Measurements from ENCODE around the gene GALNT2. TPM values are rescaled to one million over a fixed set of nuclear protein-coding genes. Genes with fewer than 3 reads are reported as not detected.

Gene GALNT2
- polyA plus RNA-seq, 3 donors: 19.6 to 25.6 (median 23.4) TPM

DNA sequence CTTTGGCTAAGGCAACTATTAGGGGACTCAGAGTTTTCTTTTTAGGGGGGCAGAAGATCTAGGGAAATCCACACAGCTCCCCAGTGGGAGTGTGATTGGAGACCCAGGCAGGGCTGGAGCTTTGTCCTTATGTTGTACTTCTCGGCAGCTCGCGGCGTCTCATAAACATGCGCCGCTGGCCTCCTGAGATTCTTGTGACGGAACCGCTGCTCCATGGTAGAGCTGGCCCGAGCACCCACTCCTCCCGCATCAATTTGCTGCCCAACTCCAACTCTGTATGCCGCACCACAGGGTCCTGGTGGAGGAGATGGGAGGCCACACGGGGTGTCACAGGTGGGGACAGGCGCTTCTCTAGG lies 143.9 kb downstream of the GALNT2 start:
- Histone ChIP-seq H3K27ac (ENCODE audit: low read depth in 1 of 2, low read length in 2 of 2) (peak overlapping the region in 1 of 2 donors; percentile 24), H3K4me2 (replicated peaks; ENCODE audit: extremely low read depth, low read length, poor library complexity, severe bottlenecking) (no peak overlapping the region), H3K9me3 (replicated peaks in 1 of 2; ENCODE audit: control insufficient read depth in 1 of 2, insufficient read depth in 1 of 2, low read length in 2 of 2) (no peaks in the 10 kb centered on the region), H3K9ac (ENCODE audit: insufficient read depth, low read length, poor library complexity, severe bottlenecking) (no peak overlapping the region), H3K27me3 (ENCODE audit: control insufficient read depth in 2 of 2, insufficient read depth in 2 of 2, low read length in 2 of 2) (no peaks in the 10 kb centered on the region), H3K79me2 (ENCODE audit: insufficient read depth, low read length) (peaks cover 43% of the 10 kb centered on the region), H4K20me1 (ENCODE audit: insufficient read depth, low read length) (peaks cover 4% of the 10 kb centered on the region), H3K4me1 (ENCODE audit: control insufficient read depth in 1 of 2, insufficient read depth in 2 of 2, low read length in 2 of 2) (peaks cover 17 to 25% of the 10 kb centered on the region in 2 donors), H3K4me3 (replicated peaks in 1 of 3; ENCODE audit: low read depth in 2 of 3, low read length in 3 of 3) (no peak overlapping the region), H3K36me3 (replicated peaks in 1 of 2; ENCODE audit: control insufficient read depth in 1 of 2, insufficient read depth in 2 of 2, low read length in 2 of 2) (peaks cover 0 to 24% of the 10 kb centered on the region in 2 donors), H2AFZ (ENCODE audit: insufficient read depth, low read depth, low read length, poor library complexity, severe bottlenecking) (no peak overlapping the region)
- WGBS (ENCODE audit: insufficient coverage): 100% methylated on average over 5 of the region's 13 CpGs
- TF ChIP-seq, protein P1, sequence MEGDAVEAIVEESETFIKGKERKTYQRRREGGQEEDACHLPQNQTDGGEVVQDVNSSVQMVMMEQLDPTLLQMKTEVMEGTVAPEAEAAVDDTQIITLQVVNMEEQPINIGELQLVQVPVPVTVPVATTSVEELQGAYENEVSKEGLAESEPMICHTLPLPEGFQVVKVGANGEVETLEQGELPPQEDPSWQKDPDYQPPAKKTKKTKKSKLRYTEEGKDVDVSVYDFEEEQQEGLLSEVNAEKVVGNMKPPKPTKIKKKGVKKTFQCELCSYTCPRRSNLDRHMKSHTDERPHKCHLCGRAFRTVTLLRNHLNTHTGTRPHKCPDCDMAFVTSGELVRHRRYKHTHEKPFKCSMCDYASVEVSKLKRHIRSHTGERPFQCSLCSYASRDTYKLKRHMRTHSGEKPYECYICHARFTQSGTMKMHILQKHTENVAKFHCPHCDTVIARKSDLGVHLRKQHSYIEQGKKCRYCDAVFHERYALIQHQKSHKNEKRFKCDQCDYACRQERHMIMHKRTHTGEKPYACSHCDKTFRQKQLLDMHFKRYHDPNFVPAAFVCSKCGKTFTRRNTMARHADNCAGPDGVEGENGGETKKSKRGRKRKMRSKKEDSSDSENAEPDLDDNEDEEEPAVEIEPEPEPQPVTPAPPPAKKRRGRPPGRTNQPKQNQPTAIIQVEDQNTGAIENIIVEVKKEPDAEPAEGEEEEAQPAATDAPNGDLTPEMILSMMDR (IDR thresholded peaks at IDR 0.05): no peak
- no peaks in the 10 kb centered on the region for H3K27me3 Mint-ChIP-seq (ENCODE audit: low read depth in 3 of 3)
- peak overlapping the region in 1 of 7 donors; percentile 33 for H3K27ac Mint-ChIP-seq
- intact Hi-C loops (cut with micrococcal nuclease): no loop called here
- H3K9me3 Mint-ChIP-seq: peaks cover 0 to 2% (median 0%) of the 10 kb centered on the region in 7 donors
- H3K4me3 Mint-ChIP-seq: no peak overlapping the region
- no peak for DNase-seq
- peaks cover 22 to 32% of the 10 kb centered on the region in 2 donors for H3K36me3 Mint-ChIP-seq
- peaks cover 28% of the 10 kb centered on the region for H3K4me1 Mint-ChIP-seq

DNA sequence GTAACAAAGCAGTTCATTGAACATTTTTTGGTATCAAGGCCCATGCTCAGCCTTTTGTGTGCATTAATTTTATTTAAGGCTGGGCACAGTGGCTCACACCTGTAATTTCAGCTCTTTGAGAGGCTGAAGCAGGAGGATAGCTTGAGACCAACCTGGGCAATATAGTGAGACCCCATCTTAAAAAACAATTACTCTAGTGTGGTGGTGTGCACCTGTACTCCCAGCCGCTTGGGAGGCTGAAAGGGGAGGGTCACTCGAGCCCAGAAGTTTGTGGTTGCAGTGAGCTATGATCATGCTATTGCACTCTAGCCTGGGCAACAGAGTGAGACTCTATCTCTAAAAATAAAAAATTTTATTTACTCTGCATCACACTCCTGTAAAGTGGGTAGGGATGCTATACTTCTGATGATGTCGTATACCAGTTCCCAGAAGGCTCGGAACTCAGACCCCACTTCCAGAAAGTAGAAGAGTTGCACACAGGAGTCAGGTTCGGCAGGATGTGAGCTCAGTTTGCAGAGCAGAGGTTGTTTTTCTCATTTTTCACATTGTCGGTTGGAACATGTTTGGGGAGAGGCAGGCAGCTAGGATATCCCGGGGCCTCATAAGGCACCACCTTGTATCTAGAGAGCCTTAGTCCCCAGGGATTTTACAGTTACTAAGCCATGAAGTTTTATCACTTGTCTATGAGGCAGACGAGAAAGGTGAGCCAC lies 144.6 kb downstream of the GALNT2 start:
- H3K27ac ChIP-seq (ENCODE audit: low read depth in 1 of 2, low read length in 2 of 2): peak overlapping the region; percentile 72 to 77
- no peaks in the 10 kb centered on the region for H3K27me3 ChIP-seq (ENCODE audit: control insufficient read depth in 2 of 2, insufficient read depth in 2 of 2, low read length in 2 of 2)
- Mint-ChIP-seq H3K9me3 (peaks cover 0 to 2% (median 0%) of the 10 kb centered on the region in 7 donors), H3K36me3 (peaks cover 18 to 29% of the 10 kb centered on the region in 2 donors), H3K4me3 (no peak overlapping the region), H3K27me3 (ENCODE audit: low read depth in 3 of 3) (no peaks in the 10 kb centered on the region), H3K4me1 (peaks cover 28% of the 10 kb centered on the region), H3K27ac (peak overlapping the region; percentile 70 to 96 (median 93))
- peak overlapping the region; percentile 60 for H2AFZ ChIP-seq (ENCODE audit: insufficient read depth, low read depth, low read length, poor library complexity, severe bottlenecking)
- TF ChIP-seq, protein P1 (IDR thresholded peaks at IDR 0.05): no peak
- peaks cover 4% of the 10 kb centered on the region for H4K20me1 ChIP-seq (ENCODE audit: insufficient read depth, low read length)
- intact Hi-C loops (cut with micrococcal nuclease): no loop called here
- DNase-seq: no peak
- H3K9ac ChIP-seq (ENCODE audit: insufficient read depth, low read length, poor library complexity, severe bottlenecking): no peak overlapping the region
- H3K36me3 ChIP-seq (replicated peaks in 1 of 2; ENCODE audit: control insufficient read depth in 1 of 2, insufficient read depth in 2 of 2, low read length in 2 of 2): peaks cover 0 to 18% of the 10 kb centered on the region in 2 donors
- H3K9me3 ChIP-seq (replicated peaks in 1 of 2; ENCODE audit: control insufficient read depth in 1 of 2, insufficient read depth in 1 of 2, low read length in 2 of 2): no peaks in the 10 kb centered on the region
- H3K4me1 ChIP-seq (ENCODE audit: control insufficient read depth in 1 of 2, insufficient read depth in 2 of 2, low read length in 2 of 2): peaks cover 17 to 25% of the 10 kb centered on the region in 2 donors
- peaks cover 43% of the 10 kb centered on the region for H3K79me2 ChIP-seq (ENCODE audit: insufficient read depth, low read length)
- peak overlapping the region in 1 of 3 experiments; percentile 55 for H3K4me3 ChIP-seq (replicated peaks in 1 of 3; ENCODE audit: low read depth in 2 of 3, low read length in 3 of 3)
- peak overlapping the region; percentile 61 for H3K4me2 ChIP-seq (replicated peaks; ENCODE audit: extremely low read depth, low read length, poor library complexity, severe bottlenecking)
- WGBS (ENCODE audit: insufficient coverage): 90% methylated on average over 1 of the region's 8 CpGs

All from CD14-positive monocyte (primary cell).